Activated T-cell treated with anti-CD3 and anti-CD28 coated beads, Interleukin-2, amount 50 U/mL, for 72 hours (primary cell): Measurements from ENCODE around the gene TRNAU1AP. TPM values are rescaled to one million over a fixed set of nuclear protein-coding genes. Genes with fewer than 3 reads are reported as not detected.
"Not testable (repeated sequence)": the region's sequence is repeated elsewhere in the genome, so short reads cannot be mapped to it uniquely, and the experiment has no call there.

Experiments used
- ATAC-seq, 2 donors: fragments of 150-1000 bp; cut with Tn5 transposase; replicated peaks in 1 of 2; 2 replicates each; pipeline ENCODE4 v1.10.0; 2021; ENCODE audit warnings: moderate library complexity in 2 of 2, mild to moderate bottlenecking in 1 of 2
- DNase-seq, 2 donors: peaks; one replicate each; pipeline ENCODE4 v3.0.0; 2021 to 2022; ENCODE audit warnings: mixed read lengths in 1 of 2
- H3K27ac Mint-ChIP-seq: one replicate; pipeline ENCODE4 v1.8.0; 2022; ENCODE audit warnings: mild to moderate bottlenecking, moderate library complexity, mixed read lengths
- H3K27me3 Mint-ChIP-seq: one replicate; pipeline ENCODE4 v1.8.0; 2022; ENCODE audit warnings: low read depth, mixed read lengths
- H3K36me3 Mint-ChIP-seq, 2 donors: one replicate each; pipeline ENCODE4 v1.8.0; 2022; ENCODE audit warnings: mixed read lengths in 2 of 2, mild to moderate bottlenecking in 1 of 2; ENCODE audit not compliant: insufficient read depth in 2 of 2
- H3K4me1 Mint-ChIP-seq: one replicate; pipeline ENCODE4 v1.8.0; 2022; ENCODE audit warnings: low read depth, mixed read lengths
- H3K4me3 Mint-ChIP-seq, 2 donors: one replicate each; pipeline ENCODE4 v1.8.0; 2022; ENCODE audit warnings: mild to moderate bottlenecking in 2 of 2, mixed read lengths in 2 of 2, moderate library complexity in 2 of 2
- H3K9me3 Mint-ChIP-seq, 2 donors: one replicate each; pipeline ENCODE4 v1.8.0; 2022; ENCODE audit warnings: mixed read lengths in 2 of 2
- total RNA-seq, 2 donors: library from RNA; stranded (reverse); gene quantifications; one replicate each; pipeline ENCODE4 v1.2.3, GENCODE V29; 2022

Gene TRNAU1AP
- total RNA-seq, 2 donors from 2014 or later = 38.8 to 49.7 TPM

GRCh38 chr1:28571911-28572310, 19.0 kb downstream of the TRNAU1AP start:
- Mint-ChIP-seq H3K4me3 (no peak overlapping the region), H3K27me3 (no peaks in the 10 kb centered on the region), H3K36me3 (peaks cover 5 to 13% of the 10 kb centered on the region in 2 donors), H3K9me3 (no peaks in the 10 kb centered on the region), H3K4me1 (no peaks in the 10 kb centered on the region), H3K27ac (no peak overlapping the region)
- DNase-seq = no peak
- ATAC-seq = no peak

- H3K36me3 Mint-ChIP-seq = peaks cover 7 to 14% of the 10 kb centered on the region in 2 donors
These were observed 20.0 kb downstream of the TRNAU1AP start for GRCh38 chr1:28572891-28573290.

GRCh38 chr1:28573564-28573963, 20.7 kb downstream of the TRNAU1AP start:
- peaks cover 9 to 18% of the 10 kb centered on the region in 2 donors for H3K36me3 Mint-ChIP-seq

More at GRCh38 chr1:28572891-28573290, 20.0 kb downstream of the TRNAU1AP start:
- H3K4me3 Mint-ChIP-seq, ATAC-seq, H3K27ac Mint-ChIP-seq, DNase-seq, H3K4me1 Mint-ChIP-seq, H3K9me3 Mint-ChIP-seq, H3K27me3 Mint-ChIP-seq: not testable (repeated sequence)

GRCh38 chr1:28577052-28577678, 24.3 kb downstream of the TRNAU1AP start:
- H3K9me3 Mint-ChIP-seq = no peaks in the 10 kb centered on the region
- peaks cover 35% of the 10 kb centered on the region for H3K4me1 Mint-ChIP-seq
- no peak for ATAC-seq
- no peak overlapping the region for H3K4me3 Mint-ChIP-seq
- H3K36me3 Mint-ChIP-seq = peaks cover 24 to 35% of the 10 kb centered on the region in 2 donors
- peak overlapping the region; percentile 93 for H3K27ac Mint-ChIP-seq
- no peak for DNase-seq
- H3K27me3 Mint-ChIP-seq = no peaks in the 10 kb centered on the region

More at GRCh38 chr1:28573564-28573963, 20.7 kb downstream of the TRNAU1AP start:
- ATAC-seq (no peak), DNase-seq (no peak)
- H3K4me3 Mint-ChIP-seq = no peak overlapping the region
- H3K4me1 Mint-ChIP-seq = peaks cover 14% of the 10 kb centered on the region
- no peak overlapping the region for H3K27ac Mint-ChIP-seq
- H3K27me3 Mint-ChIP-seq = no peaks in the 10 kb centered on the region
- H3K9me3 Mint-ChIP-seq = no peaks in the 10 kb centered on the region

GRCh38 chr1:28577738-28578536, 25.1 kb downstream of the TRNAU1AP start:
- ATAC-seq = no peak
- peaks cover 24 to 35% of the 10 kb centered on the region in 2 donors for H3K36me3 Mint-ChIP-seq
- H3K9me3 Mint-ChIP-seq = no peaks in the 10 kb centered on the region
- no peaks in the 10 kb centered on the region for H3K27me3 Mint-ChIP-seq
- peaks cover 41% of the 10 kb centered on the region for H3K4me1 Mint-ChIP-seq
- peak overlapping the region; percentile 93 for H3K27ac Mint-ChIP-seq
- DNase-seq = peak in 1 of 2 donors; percentile 26
- H3K4me3 Mint-ChIP-seq = peak overlapping the region; percentile 9 to 27

GRCh38 chr1:28578696-28579218, 25.9 kb downstream of the TRNAU1AP start:
- H3K4me1 Mint-ChIP-seq = peaks cover 44% of the 10 kb centered on the region

GRCh38 chr1:28579401-28579800, 26.5 kb downstream of the TRNAU1AP start:
- Mint-ChIP-seq H3K4me3 (peak overlapping the region; percentile 96 to 99), H3K27ac (peak overlapping the region; percentile 93), H3K4me1 (peaks cover 44% of the 10 kb centered on the region), H3K36me3 (peaks cover 24 to 35% of the 10 kb centered on the region in 2 donors), H3K27me3 (no peaks in the 10 kb centered on the region), H3K9me3 (no peaks in the 10 kb centered on the region)
- DNase-seq (no peak), ATAC-seq (no peak)

More at GRCh38 chr1:28578696-28579218, 25.9 kb downstream of the TRNAU1AP start:
- Mint-ChIP-seq H3K36me3 (peaks cover 24 to 35% of the 10 kb centered on the region in 2 donors), H3K9me3 (no peaks in the 10 kb centered on the region), H3K27ac (peak overlapping the region; percentile 93), H3K4me3 (peak overlapping the region; percentile 15 to 96), H3K27me3 (no peaks in the 10 kb centered on the region)
- no peak for ATAC-seq
- no peak for DNase-seq

GRCh38 chr1:28580722-28581530, 28.0 kb downstream of the TRNAU1AP start:
- Mint-ChIP-seq H3K36me3 (peaks cover 24 to 35% of the 10 kb centered on the region in 2 donors), H3K27ac (peak overlapping the region; percentile 93), H3K4me3 (peak overlapping the region; percentile 96 to 99), H3K27me3 (no peaks in the 10 kb centered on the region), H3K9me3 (no peaks in the 10 kb centered on the region), H3K4me1 (peaks cover 44% of the 10 kb centered on the region)
- ATAC-seq (peak; percentile 35 to 48), DNase-seq (peak in 1 of 2 donors; percentile 69)

GRCh38 chr1:28581531-28582247, 28.8 kb downstream of the TRNAU1AP start:
- peaks cover 44% of the 10 kb centered on the region for H3K4me1 Mint-ChIP-seq
- H3K9me3 Mint-ChIP-seq = no peaks in the 10 kb centered on the region
- H3K27ac Mint-ChIP-seq = peak overlapping the region; percentile 93
- H3K4me3 Mint-ChIP-seq = peak overlapping the region; percentile 96 to 99
- DNase-seq (peak; percentile 95 to 97), ATAC-seq (peak; percentile 86)
- H3K36me3 Mint-ChIP-seq = peaks cover 24 to 35% of the 10 kb centered on the region in 2 donors
- H3K27me3 Mint-ChIP-seq = no peaks in the 10 kb centered on the region

- Mint-ChIP-seq H3K27me3 (no peaks in the 10 kb centered on the region), H3K4me1 (peaks cover 44% of the 10 kb centered on the region), H3K27ac (peak overlapping the region; percentile 93), H3K4me3 (peak overlapping the region; percentile 96 to 99), H3K36me3 (peaks cover 24 to 35% of the 10 kb centered on the region in 2 donors), H3K9me3 (no peaks in the 10 kb centered on the region)
- no peak for DNase-seq
- ATAC-seq = no peak
These were observed 29.3 kb downstream of the TRNAU1AP start for GRCh38 chr1:28582248-28582615.

GRCh38 chr1:28586585-28587391, 33.9 kb downstream of the TRNAU1AP start:
- peaks cover 11% of the 10 kb centered on the region for H3K4me1 Mint-ChIP-seq
- H3K9me3 Mint-ChIP-seq, H3K4me3 Mint-ChIP-seq, DNase-seq, H3K27ac Mint-ChIP-seq, H3K36me3 Mint-ChIP-seq, H3K27me3 Mint-ChIP-seq, ATAC-seq: not testable (repeated sequence)
